H9 (cell line): ENCODE measurements around the gene OVCH2. TPM values are rescaled to one million over a fixed set of nuclear protein-coding genes. Genes with fewer than 3 reads are reported as not detected.

Experiments used
- DNase-seq: peaks from one replicate; pipeline ENCODE4 v3.0.0-alpha.2; 2017
- H2AFZ ChIP-seq: one replicate; pipeline ENCODE4 v1.6.1; 2013; ENCODE audit warnings: mild to moderate bottlenecking, low read length, control low read depth, moderate library complexity
- H2AK5ac ChIP-seq: 2 replicates; pipeline ENCODE4 v1.6.1; 2013; ENCODE audit warnings: low read length, control low read depth, mixed read lengths; ENCODE audit not compliant: insufficient read length
- H2BK120ac ChIP-seq: one replicate; pipeline ENCODE4 v1.6.1; 2013; ENCODE audit warnings: low read depth, mild to moderate bottlenecking, low read length, control low read depth, inconsistent platforms; ENCODE audit not compliant: poor library complexity, severe bottlenecking
- H2BK12ac ChIP-seq: 2 replicates; pipeline ENCODE4 v1.6.1; 2013; ENCODE audit warnings: low read length, control low read depth, mixed read lengths, low read depth; ENCODE audit not compliant: insufficient read length
- H2BK15ac ChIP-seq: 2 replicates; pipeline ENCODE4 v1.6.1; 2013; ENCODE audit warnings: low read depth, low read length, control low read depth
- H2BK20ac ChIP-seq: one replicate; pipeline ENCODE4 v1.6.1; 2013; ENCODE audit warnings: low read depth, mild to moderate bottlenecking, low read length, control low read depth, inconsistent platforms; ENCODE audit not compliant: poor library complexity, severe bottlenecking
- H2BK5ac ChIP-seq: 2 replicates; pipeline ENCODE4 v1.6.1; 2013; ENCODE audit warnings: low read length, control low read depth, mixed read lengths; ENCODE audit not compliant: insufficient read length
- H3K14ac ChIP-seq: 2 replicates; pipeline ENCODE4 v1.6.1; 2013; ENCODE audit warnings: low read length, control low read depth; ENCODE audit not compliant: insufficient read depth
- H3K18ac ChIP-seq: 2 replicates; pipeline ENCODE4 v1.6.1; 2013; ENCODE audit warnings: low read depth, mild to moderate bottlenecking, mixed read lengths, low read length, control low read depth; ENCODE audit not compliant: insufficient read length
- H3K23ac ChIP-seq: 2 replicates; pipeline ENCODE4 v1.6.1; 2013; ENCODE audit warnings: low read length, control low read depth, mixed read lengths, low read depth; ENCODE audit not compliant: insufficient read length
- H3K23me2 ChIP-seq: 2 replicates; pipeline ENCODE4 v1.6.1; 2013; ENCODE audit warnings: low read depth, mild to moderate bottlenecking, mixed read lengths, low read length, control low read depth; ENCODE audit not compliant: insufficient read length, poor library complexity, severe bottlenecking
- H3K27ac ChIP-seq: 2 replicates; pipeline ENCODE4 v1.5.1; 2013; ENCODE audit warnings: low read length, control low read depth, mixed read lengths, low read depth; ENCODE audit not compliant: insufficient read length
- H3K27me3 ChIP-seq: 2 replicates; pipeline ENCODE4 v1.6.1; 2013; ENCODE audit warnings: low read length, control low read depth, inconsistent platforms; ENCODE audit not compliant: insufficient read depth
- H3K4ac ChIP-seq: 2 replicates; pipeline ENCODE4 v1.6.1; 2013; ENCODE audit warnings: low read depth, mild to moderate bottlenecking, control low read depth, inconsistent platforms, low read length, moderate library complexity
- H3K4me1 ChIP-seq: 2 replicates; pipeline ENCODE4 v1.6.1; 2013; ENCODE audit warnings: low read length, control low read depth, inconsistent platforms; ENCODE audit not compliant: insufficient read depth
- H3K4me2 ChIP-seq: 2 replicates; pipeline ENCODE4 v1.6.1; 2013; ENCODE audit warnings: low read length, control low read depth, mixed read lengths; ENCODE audit not compliant: insufficient read length, insufficient read depth
- H3K56ac ChIP-seq: 2 replicates; pipeline ENCODE4 v1.6.1; 2013; ENCODE audit warnings: low read depth, mild to moderate bottlenecking, mixed read lengths, low read length, control low read depth; ENCODE audit not compliant: insufficient read length
- H3K79me1 ChIP-seq: 2 replicates; pipeline ENCODE4 v1.6.1; 2013; ENCODE audit warnings: low read depth, mild to moderate bottlenecking, moderate library complexity, low read length, control low read depth, inconsistent platforms; ENCODE audit not compliant: insufficient read depth, poor library complexity, severe bottlenecking
- H3K79me2 ChIP-seq: 2 replicates; pipeline ENCODE4 v1.6.1; 2013; ENCODE audit warnings: low read length, control low read depth, inconsistent platforms; ENCODE audit not compliant: insufficient read depth
- H3K9ac ChIP-seq: 2 replicates; pipeline ENCODE4 v1.6.1; 2013; ENCODE audit warnings: low read length, control low read depth, mixed read lengths; ENCODE audit not compliant: insufficient read length; ENCODE audit errors: extremely low read depth
- H3K9me3 ChIP-seq: one replicate; pipeline ENCODE4 v1.6.1; 2013; ENCODE audit warnings: low read depth, low read length, inconsistent platforms; ENCODE audit not compliant: control insufficient read depth
- H3T11ph ChIP-seq: one replicate; pipeline ENCODE4 v1.6.1; 2013; ENCODE audit warnings: mild to moderate bottlenecking, low read length, control low read depth, inconsistent platforms
- H4K20me1 ChIP-seq: one replicate; pipeline ENCODE4 v1.6.1; 2013; ENCODE audit not compliant: control insufficient read depth, insufficient read length, insufficient read depth
- H4K5ac ChIP-seq: 2 replicates; pipeline ENCODE4 v1.6.1; 2013; ENCODE audit warnings: low read depth, mild to moderate bottlenecking, mixed read lengths, low read length, control low read depth; ENCODE audit not compliant: insufficient read length
- H4K8ac ChIP-seq: replicated peaks from 2 replicates; pipeline ENCODE4 v1.6.1; 2013; ENCODE audit warnings: low read length, control low read depth, mixed read lengths, low read depth; ENCODE audit not compliant: insufficient read length
- H4K91ac ChIP-seq: 2 replicates; pipeline ENCODE4 v1.6.1; 2013; ENCODE audit warnings: low read depth, mild to moderate bottlenecking, moderate library complexity, mixed read lengths, low read length, control low read depth; ENCODE audit not compliant: insufficient read length
- H3K27ac Mint-ChIP-seq, 3 experiments: 2 replicates in 2 of 3; 3 replicates in 1 of 3; pipeline ENCODE4 v1.8.0; 2020 to 2021; ENCODE audit warnings: mixed read lengths in 3 of 3, mild to moderate bottlenecking in 1 of 3, moderate library complexity in 1 of 3
- H3K27me3 Mint-ChIP-seq: 2 replicates; pipeline ENCODE4 v1.8.0; 2021; ENCODE audit warnings: low read depth, mild to moderate bottlenecking, moderate library complexity, mixed read lengths
- H3K36me3 Mint-ChIP-seq, 3 experiments: 2 replicates in 2 of 3; 3 replicates in 1 of 3; pipeline ENCODE4 v1.8.0; 2020 to 2021; ENCODE audit warnings: low read depth in 3 of 3, mixed read lengths in 3 of 3; ENCODE audit not compliant: insufficient read depth in 1 of 3
- H3K4me1 Mint-ChIP-seq, 2 experiments: 2 replicates each; pipeline ENCODE4 v1.8.0; 2020; ENCODE audit warnings: mixed read lengths in 2 of 2
- H3K4me3 Mint-ChIP-seq, 2 experiments: 2 replicates in 1 of 2; 3 replicates in 1 of 2; pipeline ENCODE4 v1.8.0; 2020 to 2021; ENCODE audit warnings: mild to moderate bottlenecking in 2 of 2, mixed read lengths in 2 of 2, moderate library complexity in 1 of 2
- H3K9me3 Mint-ChIP-seq, 2 experiments: 2 replicates in 1 of 2; 3 replicates in 1 of 2; pipeline ENCODE4 v1.8.0; 2020; ENCODE audit warnings: mild to moderate bottlenecking in 2 of 2, mixed read lengths in 2 of 2, moderate library complexity in 1 of 2
- CTCF ChIP-seq: fragments of 200-600 bp; sonication (generic); conservative IDR thresholded peaks from 3 replicates; pipeline ENCODE4 v1.8.0; 2021; ENCODE audit warnings: antibody characterized with exemption, mild to moderate bottlenecking
- WGBS: extraction: QIAGEN DNeasy Blood & Tissue Kit; methylation state at CpG from one replicate; pipeline ENCODE4 v1.1.7; 2013; ENCODE audit warnings: missing lambda C conversion rate, low lambda C conversion rate, mixed read lengths; ENCODE audit not compliant: insufficient read length; ENCODE audit errors: extremely low coverage; 5-methylcytosine and 5-hydroxymethylcytosine counted together
- total RNA-seq: library from RNA; stranded (reverse); gene quantifications from 2 replicates; pipeline ENCODE4 v1.2.1, GENCODE V29; 2021

Gene OVCH2
- total RNA-seq, 1 experiment from 2014 or later: 0.46 TPM

- no peak overlapping the region for H2BK20ac ChIP-seq
- no peaks in the 10 kb centered on the region for H3K27me3 ChIP-seq
- no CpG with 5 or more reads among the region's 14 CpGs for WGBS
- H3K36me3 Mint-ChIP-seq: peaks cover 5 to 41% (median 18%) of the 10 kb centered on the region in 3 experiments
- H3K4ac ChIP-seq: no peak overlapping the region
- H2BK12ac ChIP-seq: no peak overlapping the region
- H2BK5ac ChIP-seq: no peak overlapping the region
- H3K27ac Mint-ChIP-seq: no peak overlapping the region; a peak in 2 of 7 replicates
- TF ChIP-seq CTCF: no peak
- peaks cover 5 to 7% of the 10 kb centered on the region in 2 experiments for H3K4me1 Mint-ChIP-seq
- no peak overlapping the region for H3K4me2 ChIP-seq
- no peaks in the 10 kb centered on the region for H3K9me3 ChIP-seq
- H3K27ac ChIP-seq: no peak overlapping the region
- H2AFZ ChIP-seq: no peak overlapping the region
- H3K14ac ChIP-seq: no peak overlapping the region
- H2AK5ac ChIP-seq: no peak overlapping the region
- H3K27me3 Mint-ChIP-seq: no peaks in the 10 kb centered on the region
- H3K23ac ChIP-seq: no peak overlapping the region
- H3K79me2 ChIP-seq: no peaks in the 10 kb centered on the region
- H3K4me1 ChIP-seq: no peaks in the 10 kb centered on the region
- H4K91ac ChIP-seq: no peak overlapping the region
- no peaks in the 10 kb centered on the region for H3K79me1 ChIP-seq
- no peaks in the 10 kb centered on the region for H4K20me1 ChIP-seq
- no peaks in the 10 kb centered on the region for H3K23me2 ChIP-seq
- no peak overlapping the region for H2BK15ac ChIP-seq
- no peak overlapping the region for H3K18ac ChIP-seq
- H2BK120ac ChIP-seq: no peak overlapping the region
- no peak overlapping the region for H3K4me3 Mint-ChIP-seq
- no peaks in the 10 kb centered on the region for H3K9me3 Mint-ChIP-seq
- no peak overlapping the region for H3T11ph ChIP-seq
- no peak overlapping the region for H4K8ac ChIP-seq
- DNase-seq: no peak
- H4K5ac ChIP-seq: no peak overlapping the region
- no peak overlapping the region for H3K9ac ChIP-seq
- H3K56ac ChIP-seq: no peak overlapping the region
Measured at GRCh38 chr11:7655253-7656217, 50.7 kb downstream of the OVCH2 start.
